Measurements from ENCODE around the gene SLC35B2.

DNA sequence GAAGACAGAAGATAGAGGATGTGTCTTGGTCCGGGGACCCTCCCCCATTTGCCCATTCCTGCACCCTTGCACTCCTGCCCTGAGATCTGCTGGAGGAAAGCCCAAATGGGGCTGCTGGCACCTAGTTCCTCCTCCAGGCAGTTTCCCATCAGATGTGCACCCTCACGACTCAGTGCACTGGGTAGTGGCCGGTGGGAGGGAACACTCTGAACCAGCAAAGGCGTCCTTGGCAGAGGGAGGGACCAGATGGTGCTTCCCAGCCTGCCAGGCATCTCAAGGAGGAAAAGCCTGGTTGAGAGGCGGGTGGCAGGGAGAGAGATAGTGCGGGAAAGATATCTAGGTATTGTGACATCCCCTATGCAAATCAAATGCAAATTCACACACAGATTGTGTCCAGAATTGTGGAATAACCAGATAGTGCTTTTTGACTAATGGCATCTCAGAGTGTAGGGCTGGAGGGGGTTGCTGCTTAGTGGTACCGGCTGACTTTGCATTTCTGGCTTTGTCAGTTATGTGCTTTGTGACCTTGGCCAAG lies 32.5 kb upstream of the SLC35B2 start:
- TF ChIP-seq, protein P1, sequence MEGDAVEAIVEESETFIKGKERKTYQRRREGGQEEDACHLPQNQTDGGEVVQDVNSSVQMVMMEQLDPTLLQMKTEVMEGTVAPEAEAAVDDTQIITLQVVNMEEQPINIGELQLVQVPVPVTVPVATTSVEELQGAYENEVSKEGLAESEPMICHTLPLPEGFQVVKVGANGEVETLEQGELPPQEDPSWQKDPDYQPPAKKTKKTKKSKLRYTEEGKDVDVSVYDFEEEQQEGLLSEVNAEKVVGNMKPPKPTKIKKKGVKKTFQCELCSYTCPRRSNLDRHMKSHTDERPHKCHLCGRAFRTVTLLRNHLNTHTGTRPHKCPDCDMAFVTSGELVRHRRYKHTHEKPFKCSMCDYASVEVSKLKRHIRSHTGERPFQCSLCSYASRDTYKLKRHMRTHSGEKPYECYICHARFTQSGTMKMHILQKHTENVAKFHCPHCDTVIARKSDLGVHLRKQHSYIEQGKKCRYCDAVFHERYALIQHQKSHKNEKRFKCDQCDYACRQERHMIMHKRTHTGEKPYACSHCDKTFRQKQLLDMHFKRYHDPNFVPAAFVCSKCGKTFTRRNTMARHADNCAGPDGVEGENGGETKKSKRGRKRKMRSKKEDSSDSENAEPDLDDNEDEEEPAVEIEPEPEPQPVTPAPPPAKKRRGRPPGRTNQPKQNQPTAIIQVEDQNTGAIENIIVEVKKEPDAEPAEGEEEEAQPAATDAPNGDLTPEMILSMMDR (IDR thresholded peaks at IDR 0.05; ENCODE audit: low read length), result no peak
- TF ChIP-seq EZH2 (optimal IDR thresholded peaks at IDR 0.05; ENCODE audit: low read depth, low read length), result no peak
